Heart right ventricle (tissue), 16 donors: ENCODE measurements around the gene TMEM38A. TPM values are rescaled to one million over a fixed set of nuclear protein-coding genes. Genes with fewer than 3 reads are reported as not detected.

Experiments
- ATAC-seq, 8 donors: fragments of 200-7000 bp; cut with Tn5 transposase; one replicate each; pipeline ENCODE4 v1.9.1; 2020; ENCODE audit warnings: mild to moderate bottlenecking in 8 of 8, moderate library complexity in 8 of 8, moderate number of reproducible peaks in 1 of 8
- DNase-seq, 2 donors: peaks; one replicate each; pipeline ENCODE4 v3.0.0-alpha.2; 2020
- H3K27ac ChIP-seq, 10 donors: fragments of 200-600 bp; sonication (generic) in 2 of 10; one replicate each; pipeline versions ENCODE4 v1.5.0 to v1.8.0; 2020 to 2022; ENCODE audit warnings: mild to moderate bottlenecking in 3 of 10
- H3K27me3 ChIP-seq, 7 donors: fragments of 200-600 bp; one replicate each; pipeline ENCODE4 v1.8.0; 2021 to 2022; ENCODE audit warnings: mild to moderate bottlenecking in 2 of 7
- H3K36me3 ChIP-seq, 9 donors: fragments of 200-600 bp; sonication (generic) in 1 of 9; one replicate each; pipeline versions ENCODE4 v1.5.0 to v1.8.0; 2020 to 2022; ENCODE audit warnings: mild to moderate bottlenecking in 2 of 9
- H3K4me1 ChIP-seq, 9 donors: fragments of 200-600 bp; sonication (generic) in 1 of 9; one replicate each; pipeline versions ENCODE4 v1.5.0 to v1.8.0; 2020 to 2022; ENCODE audit warnings: mild to moderate bottlenecking in 4 of 9
- H3K4me3 ChIP-seq, 10 donors: fragments of 200-600 bp; sonication (generic) in 2 of 10; one replicate each; pipeline versions ENCODE4 v1.5.0 to v1.8.0; 2020 to 2022; ENCODE audit warnings: mild to moderate bottlenecking in 7 of 10, moderate library complexity in 2 of 10
- H3K9me3 ChIP-seq, 11 donors: fragments of 200-600 bp in 10 of 11; sonication (generic) in 2 of 11; one replicate each; pipeline versions ENCODE4 v1.5.0 to v1.8.0; 2013 to 2022; ENCODE audit warnings: mild to moderate bottlenecking in 2 of 11, control low read depth in 1 of 11, moderate library complexity in 1 of 11
- CTCF ChIP-seq, 9 donors: fragments of 200-600 bp; sonication (generic) in 2 of 9; IDR thresholded peaks; one replicate each; pipeline versions ENCODE4 v1.5.0 to v1.8.0; 2021 to 2022; ENCODE audit warnings: antibody characterized with exemption in 9 of 9, mild to moderate bottlenecking in 5 of 9, moderate library complexity in 1 of 9
- WGBS, 2 donors: extraction: QIAGEN DNeasy Blood & Tissue Kit; methylation state at CpG; one replicate each; pipeline ENCODE4 v1.1.7; 2013; ENCODE audit warnings: inconsistent platforms in 1 of 2; 5-methylcytosine and 5-hydroxymethylcytosine counted together
- intact Hi-C, 10 donors: fragments of 100-400 bp; cut with DNase I; formaldehyde crosslinking; loops; one replicate each; pipeline versions ENCODE4 v1.11.1 to v1.14.2; 2022
- polyA plus RNA-seq, 2 donors: library from polyadenylated mRNA; stranded (reverse); fragments of 200-250 nt; gene quantifications; one replicate each; pipeline ENCODE4 v1.2.3, GENCODE V29; 2013
- total RNA-seq, 10 donors: library from RNA; stranded (reverse); fragmentation: NEBNext Ultra II Directional in 3 of 10; extraction: Animal tissue kit (Norgen Biotek cat#: 25700) in 3 of 10; gene quantifications; one replicate each; pipeline versions ENCODE4 v1.2.1 to v1.2.4, GENCODE V29; 2021 to 2023
- donor health status: Arrhythmogenic right ventricular cardiomyopathy.
- donor health status: ischemic (EF 13 %, LVEDD 7.1; RV severe dilation, severe dysfunction).
- donor health status: healthy with polysubstance abuse.
- donor health status: DM: no; HTN: yes; CAD: no.
- donor health status: DM: no; HTN: no; CAD: no.
- donor health status: ischemic (EF 25% LVEDD 6.9; RV normal size, moderate dysfunction).
- donor health status: ischemic (EF 25% LVEDD 5.7; RV mildly dilated, moderate dysfunction).
- donor health status: healthy.
- donor health status: DM: yes; HTN: yes; CAD: no.
- donor health status: Ischemic cardiomyopathy.
- donor health status: ischemic (EF 35%, LVEDD 5.7; RV mildly dilated, moderate dysfunction).
- donor health status: nonischemic (EF 11% LVEDD 7.7; RV severe dilation, severe dysfunction).
- donor health status: DM: yes; HTN: yes; CAD: no.
- donor health status: PGD.
- donor health status: ischemic (EF 29% LVEDD 5.4; RV normal size, mild dysfunction).
- donor health status: nonischemic (EF 23%, LVEDD 6.1; RV moderate dilation, normal function).

The TMEM38A gene
- total and polyA plus RNA-seq, 12 donors = 17.2 to 41.4 (median 29.6) TPM

- no peaks in the 10 kb centered on the region for H3K9me3 ChIP-seq
- peaks cover 0 to 23% (median 0%) of the 10 kb centered on the region in 9 donors for H3K36me3 ChIP-seq
- H3K27me3 ChIP-seq = no peaks in the 10 kb centered on the region
- TF ChIP-seq CTCF (IDR thresholded peaks at IDR 0.05) = no peak
- peaks cover 11 to 90% (median 54%) of the 10 kb centered on the region in 9 donors for H3K4me1 ChIP-seq
- intact Hi-C loops = loop anchor here in 6 of 10 donors (5.0 to 10.0 kb wide), 2 partner anchors 45 to 48 kb away; partner anchors contain the start of gene SLC35E1 (in 6 of the 6)
- H3K27ac ChIP-seq = peak overlapping the region in 1 of 10 donors; percentile 11
- WGBS, 2 donors = 80 to 84% methylated on average over 5 of the region's 5 CpGs
- no peak for DNase-seq
- no peak for ATAC-seq
- no peak overlapping the region for H3K4me3 ChIP-seq
Observed at GRCh38 chr19:16620018-16620417, 40.9 kb upstream of the TMEM38A start.

- Histone ChIP-seq H3K27me3 (no peaks in the 10 kb centered on the region), H3K36me3 (peaks cover 0 to 28% (median 0%) of the 10 kb centered on the region in 9 donors), H3K4me3 (no peak overlapping the region), H3K9me3 (no peaks in the 10 kb centered on the region), H3K4me1 (peaks cover 11 to 90% (median 60%) of the 10 kb centered on the region in 9 donors), H3K27ac (peak overlapping the region in 1 of 10 donors; percentile 11)
- intact Hi-C loops = loop anchor here in 6 of 10 donors (5.0 to 10.0 kb wide), 2 partner anchors 46 to 48 kb away; partner anchors contain the start of gene SLC35E1 (in 6 of the 6)
- WGBS, 2 donors = 73 to 77% methylated on average over 3 of the region's 3 CpGs
- no peak for DNase-seq
- ATAC-seq = no peak
- TF ChIP-seq CTCF (IDR thresholded peaks at IDR 0.05) = no peak
Observed at GRCh38 chr19:16620584-16620983, 40.4 kb upstream of the TMEM38A start.

- WGBS, 2 donors = 67 to 77% methylated on average over 7 of the region's 7 CpGs
- H3K9me3 ChIP-seq = no peaks in the 10 kb centered on the region
- no peak overlapping the region for H3K4me3 ChIP-seq
- H3K36me3 ChIP-seq = peaks cover 0 to 28% (median 0%) of the 10 kb centered on the region in 9 donors
- ATAC-seq (no peak), DNase-seq (no peak)
- no peak for TF ChIP-seq CTCF (IDR thresholded peaks at IDR 0.05)
- H3K27me3 ChIP-seq = no peaks in the 10 kb centered on the region
- H3K4me1 ChIP-seq = peaks cover 11 to 93% (median 67%) of the 10 kb centered on the region in 9 donors
- no peak overlapping the region for H3K27ac ChIP-seq
- intact Hi-C loops = loop anchor here in 6 of 10 donors (5.0 to 10.0 kb wide), 2 partner anchors 46 to 49 kb away; partner anchors contain the start of gene SLC35E1 (in 6 of the 6)
Observed at GRCh38 chr19:16621165-16621800, 39.7 kb upstream of the TMEM38A start.

- Histone ChIP-seq H3K27me3 (no peaks in the 10 kb centered on the region), H3K4me3 (no peak overlapping the region), H3K36me3 (peaks cover 0 to 28% (median 0%) of the 10 kb centered on the region in 9 donors), H3K4me1 (peaks cover 11 to 88% (median 69%) of the 10 kb centered on the region in 9 donors), H3K9me3 (no peaks in the 10 kb centered on the region), H3K27ac (no peak overlapping the region)
- ATAC-seq (no peak), DNase-seq (no peak)
- intact Hi-C loops = loop anchor here in 6 of 10 donors (5.0 to 10.0 kb wide), 2 partner anchors 48 to 51 kb away; partner anchors contain the start of gene SLC35E1 (in 6 of the 6)
- 96 to 97% methylated on average over 2 of the region's 2 CpGs for WGBS, 2 donors
- TF ChIP-seq CTCF (IDR thresholded peaks at IDR 0.05) = no peak
Observed at GRCh38 chr19:16623066-16623465, 37.9 kb upstream of the TMEM38A start.
